Endothelial cell of umbilical vein (primary cell): ENCODE results near the gene EEF1B2. TPM values are rescaled to one million over a fixed set of nuclear protein-coding genes. Genes with fewer than 3 reads are reported as not detected.

Source experiments
- BruUV-seq: library from RNA; stranded (reverse); fragments of 400-500 nt; replicated peaks from 2 replicates; lab custom pipeline; 2021; lab: Mats Ljungman, UMichigan
- CTCF ChIA-PET: fragments of 300-600, 350-600 bp; sonication (Branson Sonifier 250); formaldehyde crosslinking; loops from one replicate; lab custom pipeline; 2021; ENCODE audit warnings: antibody characterized with exemption, inconsistent platforms; lab: Charles Lee
- POLR2A ChIA-PET: fragments of 300-600, 350-600 bp; sonication (Branson Sonifier 250); formaldehyde crosslinking; loops from one replicate; lab custom pipeline; 2021; ENCODE audit warnings: antibody characterized with exemption, inconsistent platforms; lab: Charles Lee
- DNase-seq: peaks from one replicate; pipeline ENCODE4 v3.0.0-alpha.2; 2011; ENCODE audit warnings: low read depth, low spot score
- FAIRE-seq: peaks from 2 replicates; lab custom pipeline; 2011; peaks lifted over from hg19 to GRCh38; lab: Jason Lieb, UNC
- H2AFZ ChIP-seq: 2 replicates; pipeline ENCODE4 v1.6.0; 2012; ENCODE audit warnings: low read depth, low read length, control low read depth, inconsistent platforms
- H3K27ac ChIP-seq: 2 replicates; pipeline ENCODE4 v1.5.1; 2011; ENCODE audit warnings: low read depth, mild to moderate bottlenecking, control low read depth, low read length, moderate library complexity; ENCODE audit not compliant: insufficient read depth
- H3K27me3 ChIP-seq, 2 experiments: 2 replicates each; pipeline versions ENCODE4 v1.6.0 to v1.6.1; 2011; ENCODE audit warnings: low read length in 2 of 2, mixed read lengths in 1 of 2; ENCODE audit not compliant: control insufficient read depth in 2 of 2, insufficient read depth in 2 of 2
- H3K36me3 ChIP-seq, 2 experiments: 2 replicates in 1 of 2; 3 replicates in 1 of 2; pipeline ENCODE4 v1.5.1; 2011; ENCODE audit warnings: low read length in 2 of 2, mild to moderate bottlenecking in 1 of 2, moderate library complexity in 1 of 2; ENCODE audit not compliant: control insufficient read depth in 2 of 2, insufficient read depth in 2 of 2; ENCODE audit errors: extremely low read depth in 1 of 2
- H3K4me1 ChIP-seq: 3 replicates; pipeline ENCODE4 v1.5.1; 2011; ENCODE audit warnings: mild to moderate bottlenecking, low read length; ENCODE audit not compliant: control insufficient read depth, insufficient read depth; ENCODE audit errors: extremely low read depth
- H3K4me2 ChIP-seq: 2 replicates; pipeline ENCODE4 v1.6.1; 2011; ENCODE audit warnings: low read length, control low read depth, mixed read lengths; ENCODE audit not compliant: insufficient read depth
- H3K4me3 ChIP-seq, 3 experiments: fragments of 200-600 bp in 1 of 3; sonication (generic), shearing (Covaris generic) in 1 of 3; replicated peaks in 1 of 3; 2 replicates each; pipeline ENCODE4 v1.5.1; 2011 to 2016; ENCODE audit warnings: control low read depth in 3 of 3, low read length in 3 of 3, mild to moderate bottlenecking in 2 of 3, inconsistent platforms in 1 of 3, low read depth in 1 of 3, moderate library complexity in 1 of 3; ENCODE audit not compliant: insufficient read depth in 1 of 3
- H3K79me2 ChIP-seq: 2 replicates; pipeline ENCODE4 v1.6.0; 2012; ENCODE audit warnings: low read length, inconsistent platforms; ENCODE audit not compliant: control insufficient read depth, insufficient read depth
- H3K9ac ChIP-seq: replicated peaks from 2 replicates; pipeline ENCODE3; 2011; ENCODE audit warnings: low read length, control low read depth; ENCODE audit not compliant: insufficient read depth; ENCODE audit errors: extremely low read depth
- H3K9me1 ChIP-seq: replicated peaks from 3 replicates; pipeline ENCODE4 v1.6.0; 2011; ENCODE audit warnings: mild to moderate bottlenecking, low read length; ENCODE audit not compliant: control insufficient read depth, insufficient read depth; ENCODE audit errors: extremely low read depth
- H3K9me3 ChIP-seq: replicated peaks from 2 replicates; pipeline ENCODE4 v1.5.1; 2012; ENCODE audit warnings: low read length, inconsistent platforms; ENCODE audit not compliant: control insufficient read depth, insufficient read depth
- H4K20me1 ChIP-seq: replicated peaks from 2 replicates; pipeline ENCODE3; 2011; ENCODE audit warnings: mild to moderate bottlenecking, low read length; ENCODE audit not compliant: control insufficient read depth, insufficient read depth; ENCODE audit errors: extremely low read depth
- EZH2 ChIP-seq: IDR thresholded peaks from 2 replicates; pipeline ENCODE4 v1.6.1; 2012; ENCODE audit warnings: borderline replicate concordance, low read depth, mild to moderate bottlenecking, moderate library complexity, low read length, inconsistent platforms; ENCODE audit not compliant: severe bottlenecking
- FOS ChIP-seq: IDR thresholded peaks from 2 replicates; pipeline ENCODE4 v1.6.1; 2011; ENCODE audit warnings: mild to moderate bottlenecking, low read length, moderate library complexity, borderline replicate concordance; ENCODE audit not compliant: insufficient read depth
- GATA2 ChIP-seq: IDR thresholded peaks from 2 replicates; pipeline ENCODE4 v1.7.0; 2011; ENCODE audit warnings: low read depth, mild to moderate bottlenecking, moderate library complexity, mixed read lengths, low read length; ENCODE audit not compliant: insufficient read length, insufficient read depth
- JUN ChIP-seq: IDR thresholded peaks from 2 replicates; pipeline ENCODE4 v1.6.1; 2011; ENCODE audit warnings: borderline replicate concordance, low read depth; ENCODE audit not compliant: insufficient read length, insufficient read depth
- MYC ChIP-seq: IDR thresholded peaks from one replicate; pipeline ENCODE4 v1.6.1; 2011; ENCODE audit warnings: mild to moderate bottlenecking, low read depth, low read length
- POLR2A ChIP-seq: IDR thresholded peaks from 2 replicates; pipeline ENCODE4 v1.6.1; 2012; ENCODE audit warnings: low read depth, mild to moderate bottlenecking, control low read depth, low read length
- POLR2AphosphoS5 ChIP-seq: IDR thresholded peaks from 2 replicates; pipeline ENCODE4 v1.6.1; 2012; ENCODE audit warnings: low read depth, mild to moderate bottlenecking, control low read depth, low read length, moderate library complexity; ENCODE audit not compliant: insufficient read depth
- dilution Hi-C: fragments of 300-500 bp; cut with MboI; formaldehyde crosslinking; loops from one replicate; pipeline ENCODE4 v1.15.0; 2019; ENCODE audit warnings: low sequenced_read_pairs; ENCODE audit not compliant: extremely low pct_ligation_motif_present
- intact Hi-C: fragments of 100-400 bp; cut with micrococcal nuclease; formaldehyde crosslinking; loops from one replicate; pipeline ENCODE4 v1.10.0; 2022
- polyA plus RNA-seq, 4 experiments: library from polyadenylated mRNA; depleted of rRNA in 3 of 4; stranded (reverse) in 3 of 4; unstranded in 1 of 4; fragments of >200 nt; gene quantifications; 2 replicates each; pipeline versions ENCODE4 v1.2.1 to v1.2.3, GENCODE V29; 2011 to 2012; ENCODE audit warnings: missing spikeins in 1 of 4
- total RNA-seq: library from RNA; stranded (reverse); gene quantifications from 2 replicates; pipeline ENCODE4 v1.2.3, GENCODE V29; 2021
- TF ChIP-seq, protein P1 (sequence below): IDR thresholded peaks from 2 replicates; pipeline ENCODE4 v1.6.1; 2011; ENCODE audit not compliant: insufficient read depth, insufficient read length
- TF ChIP-seq, protein P2 (sequence below), 2 donors: IDR thresholded peaks; 1 replicate in 1 of 2; 2 replicates in 1 of 2; pipeline ENCODE4 v1.5.1; 2011; ENCODE audit warnings: low read length in 2 of 2, mild to moderate bottlenecking in 2 of 2, moderate library complexity in 2 of 2, control low read depth in 1 of 2, inconsistent platforms in 1 of 2, low read depth in 1 of 2; ENCODE audit not compliant: insufficient read depth in 1 of 2; ENCODE audit errors: extremely low read depth in 1 of 2

Gene EEF1B2
- total and polyA plus RNA-seq, 2 donors (not counting 3 experiments of a cell fraction or from before 2014, with no cell fraction given), result 454 to 576 TPM

DNA sequence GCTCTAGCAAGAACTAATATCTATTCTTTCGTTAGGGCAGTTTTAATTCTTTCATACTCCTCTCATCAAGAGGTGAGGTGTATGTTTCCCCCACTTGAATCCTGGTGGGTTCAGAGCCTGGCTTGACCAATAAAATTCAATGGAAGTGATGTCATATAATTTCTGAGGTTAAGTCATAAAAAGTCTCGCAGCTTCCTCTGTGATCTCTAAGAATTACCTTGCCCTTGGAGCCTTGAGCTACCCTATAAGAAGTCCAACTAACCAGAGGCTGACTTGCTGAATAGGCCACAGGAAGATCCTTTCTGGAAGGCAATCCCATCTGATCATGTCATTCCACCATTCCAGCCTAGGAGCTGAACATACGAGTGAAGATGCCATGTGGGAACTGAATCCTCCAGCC is 47.6 kb upstream of the EEF1B2 start:
- BruUV-seq, result no TSS peak
- FAIRE-seq (no peak), DNase-seq (no peak)
- H2AFZ ChIP-seq, result no peak overlapping the region
- ChIA-PET POLR2A (no interaction called here), CTCF (no interaction called here)
- no peaks in the 10 kb centered on the region for H3K9me3 ChIP-seq
- H3K9ac ChIP-seq, result no peak overlapping the region
- H3K9me1 ChIP-seq, result no peaks in the 10 kb centered on the region
- H3K27ac ChIP-seq, result no peak overlapping the region
- H3K36me3 ChIP-seq, result no peaks in the 10 kb centered on the region
- H4K20me1 ChIP-seq, result no peaks in the 10 kb centered on the region
- dilution Hi-C loops (no loop called here), intact Hi-C loops (no loop called here)
- no peaks in the 10 kb centered on the region for H3K27me3 ChIP-seq
- H3K4me3 ChIP-seq, result no peak overlapping the region
- no peaks in the 10 kb centered on the region for H3K4me1 ChIP-seq
- TF ChIP-seq FOS (no peak), GATA2 (no peak), POLR2AphosphoS5 (no peak), EZH2 (no peak), JUN (no peak), POLR2A (no peak), MYC (no peak)
- TF ChIP-seq, protein P1, sequence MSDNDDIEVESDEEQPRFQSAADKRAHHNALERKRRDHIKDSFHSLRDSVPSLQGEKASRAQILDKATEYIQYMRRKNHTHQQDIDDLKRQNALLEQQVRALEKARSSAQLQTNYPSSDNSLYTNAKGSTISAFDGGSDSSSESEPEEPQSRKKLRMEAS, result no peak
- TF ChIP-seq, protein P2, sequence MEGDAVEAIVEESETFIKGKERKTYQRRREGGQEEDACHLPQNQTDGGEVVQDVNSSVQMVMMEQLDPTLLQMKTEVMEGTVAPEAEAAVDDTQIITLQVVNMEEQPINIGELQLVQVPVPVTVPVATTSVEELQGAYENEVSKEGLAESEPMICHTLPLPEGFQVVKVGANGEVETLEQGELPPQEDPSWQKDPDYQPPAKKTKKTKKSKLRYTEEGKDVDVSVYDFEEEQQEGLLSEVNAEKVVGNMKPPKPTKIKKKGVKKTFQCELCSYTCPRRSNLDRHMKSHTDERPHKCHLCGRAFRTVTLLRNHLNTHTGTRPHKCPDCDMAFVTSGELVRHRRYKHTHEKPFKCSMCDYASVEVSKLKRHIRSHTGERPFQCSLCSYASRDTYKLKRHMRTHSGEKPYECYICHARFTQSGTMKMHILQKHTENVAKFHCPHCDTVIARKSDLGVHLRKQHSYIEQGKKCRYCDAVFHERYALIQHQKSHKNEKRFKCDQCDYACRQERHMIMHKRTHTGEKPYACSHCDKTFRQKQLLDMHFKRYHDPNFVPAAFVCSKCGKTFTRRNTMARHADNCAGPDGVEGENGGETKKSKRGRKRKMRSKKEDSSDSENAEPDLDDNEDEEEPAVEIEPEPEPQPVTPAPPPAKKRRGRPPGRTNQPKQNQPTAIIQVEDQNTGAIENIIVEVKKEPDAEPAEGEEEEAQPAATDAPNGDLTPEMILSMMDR (IDR thresholded peaks at IDR 0.05; ENCODE audit: extremely low read depth in 1 of 2, insufficient read depth in 1 of 2, low read depth in 1 of 2, low read length in 2 of 2), result no peak
- H3K4me2 ChIP-seq, result no peak overlapping the region
- no peaks in the 10 kb centered on the region for H3K79me2 ChIP-seq
